C4-2B (cell line): ENCODE measurements around the gene KATNAL1.

Source experiments
- H3K27ac ChIP-seq: fragments of 450-650 bp; 2 replicates; pipeline ENCODE4 v1.5.1; 2017
- CTCF ChIP-seq: fragments of 450-650 bp; conservative IDR thresholded peaks from 2 replicates; pipeline ENCODE4 v1.5.1; 2017; ENCODE audit warnings: mild to moderate bottlenecking
- ZFX ChIP-seq: fragments of 450-650 bp; IDR thresholded peaks from 2 replicates; pipeline ENCODE4 v1.6.1; 2017

KATNAL1 gene

GRCh38 chr13:30332456-30333143 lies 25.2 kb upstream of the KATNAL1 start:
- no peak for TF ChIP-seq ZFX
- no peak for TF ChIP-seq CTCF
- H3K27ac ChIP-seq, result no peak overlapping the region

- no peak overlapping the region for H3K27ac ChIP-seq
- TF ChIP-seq CTCF, result no peak
- TF ChIP-seq ZFX, result no peak
Measured at GRCh38 chr13:30331331-30331771, 24.0 kb upstream of the KATNAL1 start.

- no peak for TF ChIP-seq CTCF
- no peak; the same call in 1 of the 2 replicates for TF ChIP-seq ZFX
Measured at GRCh38 chr13:30329009-30329585, 21.7 kb upstream of the KATNAL1 start.

DNA sequence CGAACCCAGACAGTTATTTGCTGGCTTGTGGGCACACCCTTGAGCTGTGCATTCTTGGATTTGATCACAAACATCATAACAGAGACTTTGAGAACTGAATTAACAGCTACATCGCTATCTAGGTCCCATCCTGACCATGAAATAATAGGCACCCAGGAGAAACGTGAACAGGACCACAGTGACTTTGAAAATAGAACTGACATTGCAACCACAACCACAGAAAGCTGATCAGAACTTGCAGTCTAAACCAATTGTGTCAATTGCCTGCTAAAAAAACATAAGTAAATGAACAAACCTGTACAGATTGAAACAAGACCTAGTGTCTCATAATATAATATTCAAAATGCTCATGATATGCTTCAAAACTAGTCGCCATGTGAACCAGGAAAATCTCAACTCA lies 18.3 kb upstream of the KATNAL1 start:
- TF ChIP-seq ZFX (no peak), CTCF (no peak)
- no peak overlapping the region; the same call in 1 of the 2 replicates for H3K27ac ChIP-seq

More at GRCh38 chr13:30329009-30329585, 21.7 kb upstream of the KATNAL1 start:
- no peak overlapping the region for H3K27ac ChIP-seq

GRCh38 chr13:30323524-30323923 lies 16.2 kb upstream of the KATNAL1 start:
- TF ChIP-seq CTCF (no peak), ZFX (no peak)
- no peak overlapping the region for H3K27ac ChIP-seq

- no peak for TF ChIP-seq ZFX
- TF ChIP-seq CTCF, result no peak
Measured at GRCh38 chr13:30322428-30322827, 15.1 kb upstream of the KATNAL1 start.

GRCh38 chr13:30321256-30321655 lies 13.9 kb upstream of the KATNAL1 start:
- H3K27ac ChIP-seq, result no peak overlapping the region
- no peak for TF ChIP-seq CTCF
- TF ChIP-seq ZFX, result no peak

More at GRCh38 chr13:30322428-30322827, 15.1 kb upstream of the KATNAL1 start:
- no peak overlapping the region for H3K27ac ChIP-seq
